GM12878 (cell line): ENCODE measurements around the gene INHBE. TPM values are rescaled to one million over a fixed set of nuclear protein-coding genes. Genes with fewer than 3 reads are reported as not detected.

ENCODE experiments used
- CHD2 ChIP-seq: IDR thresholded peaks from 2 replicates; pipeline ENCODE4 v1.6.1; 2011; ENCODE audit warnings: low read depth, low read length, improper control_type of control experiment, borderline replicate concordance
- SMAD5 ChIP-seq: IDR thresholded peaks from 2 replicates; pipeline ENCODE4 v1.6.1; 2016; ENCODE audit warnings: antibody characterized with exemption, low read depth
- polyA plus RNA-seq, 11 experiments: library from polyadenylated mRNA; depleted of rRNA in 4 of 11; unstranded in 6 of 11; stranded (reverse) in 5 of 11; fragments of >200 nt; fragmentation: Nextera tagmentation in 4 of 11; fragmentation: Illumina TruSeq in 1 of 11; extraction: Ambion mirVana in 4 of 11; extraction: Trizol in 1 of 11; gene quantifications; 1 replicate in 1 of 11; 2 replicates in 10 of 11; pipeline versions ENCODE4 v1.2.1 to v1.2.3, GENCODE V29; 2011 to 2016; ENCODE audit warnings: inconsistent platforms in 2 of 11, missing spikeins in 2 of 11, low read depth in 1 of 11
- total RNA-seq, 4 experiments: library from RNA; depleted of rRNA in 3 of 4; stranded (reverse); fragments of >200 nt in 3 of 4; fragmentation: Illumina TruSeq in 1 of 4; extraction: Trizol in 1 of 4; gene quantifications; 2 replicates each; pipeline versions ENCODE4 v1.2.1 to v1.2.3, GENCODE V29; 2013 to 2021
- TF ChIP-seq, protein P1 (sequence below): IDR thresholded peaks from 2 replicates; pipeline ENCODE4 v1.6.1; 2012; ENCODE audit warnings: improper control_type of control experiment, low read depth, low read length; ENCODE audit not compliant: insufficient replicate concordance
- TF ChIP-seq, protein P2 (sequence below): fragments of 150-350 bp; IDR thresholded peaks from 2 replicates; pipeline ENCODE4 v1.6.1; 2016; ENCODE audit warnings: low read depth, low read length

Gene INHBE
- total and polyA plus RNA-seq, 10 of the 15 experiments (the other 5 are each of a cell fraction or from before 2014, with no cell fraction given): 0.09 to 2.5 (median 0.37) TPM

DNA sequence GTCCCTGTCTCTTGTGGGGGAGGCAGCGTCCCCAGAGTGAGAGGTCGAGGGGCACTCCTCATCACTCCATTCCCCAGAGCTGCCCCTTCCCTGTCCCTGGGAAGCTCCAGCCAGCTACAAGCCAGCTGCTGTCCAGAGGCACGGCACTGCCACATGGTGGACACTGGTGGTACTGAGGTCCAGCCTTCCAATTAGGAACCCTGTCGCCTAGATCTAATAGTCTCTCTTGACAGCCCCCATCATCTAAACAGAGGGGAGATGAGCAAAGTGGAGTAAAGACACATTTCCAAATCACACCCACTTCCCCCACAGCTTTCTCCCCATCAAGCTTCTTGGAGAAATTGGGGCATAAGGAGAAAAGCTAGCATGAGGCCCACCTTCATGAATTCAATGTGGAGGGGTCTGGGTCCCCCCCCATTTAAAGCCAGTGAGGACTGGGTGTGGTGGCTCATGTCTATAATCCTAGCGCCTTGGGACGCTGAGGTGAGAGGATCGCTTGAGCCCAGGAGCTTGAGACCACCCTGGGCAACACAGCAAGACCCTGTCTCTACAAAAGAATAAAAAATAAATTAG is 2.1 kb upstream of the INHBE start (continued):
- TF ChIP-seq, protein P1, sequence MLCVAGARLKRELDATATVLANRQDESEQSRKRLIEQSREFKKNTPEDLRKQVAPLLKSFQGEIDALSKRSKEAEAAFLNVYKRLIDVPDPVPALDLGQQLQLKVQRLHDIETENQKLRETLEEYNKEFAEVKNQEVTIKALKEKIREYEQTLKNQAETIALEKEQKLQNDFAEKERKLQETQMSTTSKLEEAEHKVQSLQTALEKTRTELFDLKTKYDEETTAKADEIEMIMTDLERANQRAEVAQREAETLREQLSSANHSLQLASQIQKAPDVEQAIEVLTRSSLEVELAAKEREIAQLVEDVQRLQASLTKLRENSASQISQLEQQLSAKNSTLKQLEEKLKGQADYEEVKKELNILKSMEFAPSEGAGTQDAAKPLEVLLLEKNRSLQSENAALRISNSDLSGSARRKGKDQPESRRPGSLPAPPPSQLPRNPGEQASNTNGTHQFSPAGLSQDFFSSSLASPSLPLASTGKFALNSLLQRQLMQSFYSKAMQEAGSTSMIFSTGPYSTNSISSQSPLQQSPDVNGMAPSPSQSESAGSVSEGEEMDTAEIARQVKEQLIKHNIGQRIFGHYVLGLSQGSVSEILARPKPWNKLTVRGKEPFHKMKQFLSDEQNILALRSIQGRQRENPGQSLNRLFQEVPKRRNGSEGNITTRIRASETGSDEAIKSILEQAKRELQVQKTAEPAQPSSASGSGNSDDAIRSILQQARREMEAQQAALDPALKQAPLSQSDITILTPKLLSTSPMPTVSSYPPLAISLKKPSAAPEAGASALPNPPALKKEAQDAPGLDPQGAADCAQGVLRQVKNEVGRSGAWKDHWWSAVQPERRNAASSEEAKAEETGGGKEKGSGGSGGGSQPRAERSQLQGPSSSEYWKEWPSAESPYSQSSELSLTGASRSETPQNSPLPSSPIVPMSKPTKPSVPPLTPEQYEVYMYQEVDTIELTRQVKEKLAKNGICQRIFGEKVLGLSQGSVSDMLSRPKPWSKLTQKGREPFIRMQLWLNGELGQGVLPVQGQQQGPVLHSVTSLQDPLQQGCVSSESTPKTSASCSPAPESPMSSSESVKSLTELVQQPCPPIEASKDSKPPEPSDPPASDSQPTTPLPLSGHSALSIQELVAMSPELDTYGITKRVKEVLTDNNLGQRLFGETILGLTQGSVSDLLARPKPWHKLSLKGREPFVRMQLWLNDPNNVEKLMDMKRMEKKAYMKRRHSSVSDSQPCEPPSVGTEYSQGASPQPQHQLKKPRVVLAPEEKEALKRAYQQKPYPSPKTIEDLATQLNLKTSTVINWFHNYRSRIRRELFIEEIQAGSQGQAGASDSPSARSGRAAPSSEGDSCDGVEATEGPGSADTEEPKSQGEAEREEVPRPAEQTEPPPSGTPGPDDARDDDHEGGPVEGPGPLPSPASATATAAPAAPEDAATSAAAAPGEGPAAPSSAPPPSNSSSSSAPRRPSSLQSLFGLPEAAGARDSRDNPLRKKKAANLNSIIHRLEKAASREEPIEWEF: no peak
- TF ChIP-seq SMAD5: no peak
- TF ChIP-seq, protein P2, sequence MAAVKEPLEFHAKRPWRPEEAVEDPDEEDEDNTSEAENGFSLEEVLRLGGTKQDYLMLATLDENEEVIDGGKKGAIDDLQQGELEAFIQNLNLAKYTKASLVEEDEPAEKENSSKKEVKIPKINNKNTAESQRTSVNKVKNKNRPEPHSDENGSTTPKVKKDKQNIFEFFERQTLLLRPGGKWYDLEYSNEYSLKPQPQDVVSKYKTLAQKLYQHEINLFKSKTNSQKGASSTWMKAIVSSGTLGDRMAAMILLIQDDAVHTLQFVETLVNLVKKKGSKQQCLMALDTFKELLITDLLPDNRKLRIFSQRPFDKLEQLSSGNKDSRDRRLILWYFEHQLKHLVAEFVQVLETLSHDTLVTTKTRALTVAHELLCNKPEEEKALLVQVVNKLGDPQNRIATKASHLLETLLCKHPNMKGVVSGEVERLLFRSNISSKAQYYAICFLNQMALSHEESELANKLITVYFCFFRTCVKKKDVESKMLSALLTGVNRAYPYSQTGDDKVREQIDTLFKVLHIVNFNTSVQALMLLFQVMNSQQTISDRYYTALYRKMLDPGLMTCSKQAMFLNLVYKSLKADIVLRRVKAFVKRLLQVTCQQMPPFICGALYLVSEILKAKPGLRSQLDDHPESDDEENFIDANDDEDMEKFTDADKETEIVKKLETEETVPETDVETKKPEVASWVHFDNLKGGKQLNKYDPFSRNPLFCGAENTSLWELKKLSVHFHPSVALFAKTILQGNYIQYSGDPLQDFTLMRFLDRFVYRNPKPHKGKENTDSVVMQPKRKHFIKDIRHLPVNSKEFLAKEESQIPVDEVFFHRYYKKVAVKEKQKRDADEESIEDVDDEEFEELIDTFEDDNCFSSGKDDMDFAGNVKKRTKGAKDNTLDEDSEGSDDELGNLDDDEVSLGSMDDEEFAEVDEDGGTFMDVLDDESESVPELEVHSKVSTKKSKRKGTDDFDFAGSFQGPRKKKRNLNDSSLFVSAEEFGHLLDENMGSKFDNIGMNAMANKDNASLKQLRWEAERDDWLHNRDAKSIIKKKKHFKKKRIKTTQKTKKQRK: no peak
- no peak for TF ChIP-seq CHD2
